Measurements from ENCODE around the gene PARD3B. TPM values are rescaled to one million over a fixed set of nuclear protein-coding genes. Genes with fewer than 3 reads are reported as not detected.

The PARD3B gene
- polyA plus RNA-seq, 3 donors, result not detected

GRCh38 chr2:205034034-205034433, 488.8 kb downstream of the PARD3B start:
- Histone ChIP-seq H4K20me1 (ENCODE audit: insufficient read depth, low read length) (no peaks in the 10 kb centered on the region), H3K27me3 (ENCODE audit: control insufficient read depth in 2 of 2, insufficient read depth in 2 of 2, low read length in 2 of 2) (no peaks in the 10 kb centered on the region), H3K36me3 (replicated peaks in 1 of 2; ENCODE audit: control insufficient read depth in 1 of 2, insufficient read depth in 2 of 2, low read length in 2 of 2) (no peaks in the 10 kb centered on the region), H3K9me3 (replicated peaks in 1 of 2; ENCODE audit: control insufficient read depth in 1 of 2, insufficient read depth in 1 of 2, low read length in 2 of 2) (no peaks in the 10 kb centered on the region), H3K79me2 (ENCODE audit: insufficient read depth, low read length) (no peaks in the 10 kb centered on the region), H3K27ac (ENCODE audit: low read depth in 1 of 2, low read length in 2 of 2) (no peak overlapping the region), H3K4me1 (ENCODE audit: control insufficient read depth in 1 of 2, insufficient read depth in 2 of 2, low read length in 2 of 2) (no peaks in the 10 kb centered on the region), H3K9ac (ENCODE audit: insufficient read depth, low read length, poor library complexity, severe bottlenecking) (no peak overlapping the region), H3K4me3 (replicated peaks in 1 of 3; ENCODE audit: low read depth in 2 of 3, low read length in 3 of 3) (no peak overlapping the region), H3K4me2 (replicated peaks; ENCODE audit: extremely low read depth, low read length, poor library complexity, severe bottlenecking) (no peak overlapping the region), H2AFZ (ENCODE audit: insufficient read depth, low read depth, low read length, poor library complexity, severe bottlenecking) (no peak overlapping the region)
- no peaks in the 10 kb centered on the region for H3K4me1 Mint-ChIP-seq
- no peak overlapping the region for H3K4me3 Mint-ChIP-seq
- no CpG with 5 or more reads among the region's 4 CpGs for WGBS (ENCODE audit: insufficient coverage)
- no peak for TF ChIP-seq CTCF (IDR thresholded peaks at IDR 0.05)
- H3K27me3 Mint-ChIP-seq (ENCODE audit: low read depth in 3 of 3), result no peaks in the 10 kb centered on the region
- intact Hi-C loops (cut with micrococcal nuclease), result no loop called here
- peaks cover 0 to 3% (median 2%) of the 10 kb centered on the region in 7 donors for H3K9me3 Mint-ChIP-seq
- H3K27ac Mint-ChIP-seq, result no peak overlapping the region
- H3K36me3 Mint-ChIP-seq, result no peaks in the 10 kb centered on the region
- no peak for DNase-seq

DNA sequence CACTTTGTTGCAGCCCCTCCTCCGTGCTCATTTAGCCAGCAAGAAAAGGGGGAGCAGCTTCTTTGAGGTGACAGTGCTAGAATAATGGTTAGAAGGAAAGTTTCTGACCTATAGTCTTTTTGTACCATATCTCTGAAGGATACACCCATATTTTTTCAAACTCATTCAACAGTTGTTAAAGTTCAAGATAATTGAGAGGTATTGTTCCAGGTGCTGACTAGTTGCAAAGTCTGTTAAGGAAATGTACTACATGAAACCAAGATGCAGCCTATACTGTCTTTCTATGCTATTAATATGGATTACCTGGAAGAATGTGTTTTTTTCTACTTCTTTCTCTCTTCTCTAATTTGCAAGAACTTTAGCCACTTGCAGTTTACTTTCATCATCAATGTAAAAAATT, 495.0 kb downstream of the PARD3B start:
- Histone ChIP-seq H3K27me3 (ENCODE audit: control insufficient read depth in 2 of 2, insufficient read depth in 2 of 2, low read length in 2 of 2) (no peaks in the 10 kb centered on the region), H3K79me2 (ENCODE audit: insufficient read depth, low read length) (no peaks in the 10 kb centered on the region), H3K36me3 (replicated peaks in 1 of 2; ENCODE audit: control insufficient read depth in 1 of 2, insufficient read depth in 2 of 2, low read length in 2 of 2) (no peaks in the 10 kb centered on the region), H3K4me2 (replicated peaks; ENCODE audit: extremely low read depth, low read length, poor library complexity, severe bottlenecking) (no peak overlapping the region), H3K9ac (ENCODE audit: insufficient read depth, low read length, poor library complexity, severe bottlenecking) (no peak overlapping the region), H3K9me3 (replicated peaks in 1 of 2; ENCODE audit: control insufficient read depth in 1 of 2, insufficient read depth in 1 of 2, low read length in 2 of 2) (no peaks in the 10 kb centered on the region), H4K20me1 (ENCODE audit: insufficient read depth, low read length) (no peaks in the 10 kb centered on the region), H3K27ac (ENCODE audit: low read depth in 1 of 2, low read length in 2 of 2) (no peak overlapping the region), H2AFZ (ENCODE audit: insufficient read depth, low read depth, low read length, poor library complexity, severe bottlenecking) (no peak overlapping the region), H3K4me1 (ENCODE audit: control insufficient read depth in 1 of 2, insufficient read depth in 2 of 2, low read length in 2 of 2) (no peaks in the 10 kb centered on the region), H3K4me3 (replicated peaks in 1 of 3; ENCODE audit: low read depth in 2 of 3, low read length in 3 of 3) (no peak overlapping the region)
- no peak for TF ChIP-seq CTCF (IDR thresholded peaks at IDR 0.05)
- no peak for DNase-seq
- Mint-ChIP-seq H3K36me3 (no peaks in the 10 kb centered on the region), H3K4me3 (no peak overlapping the region), H3K9me3 (peaks cover 0 to 6% (median 2%) of the 10 kb centered on the region in 7 donors), H3K4me1 (no peaks in the 10 kb centered on the region), H3K27ac (peak overlapping the region in 1 of 7 donors; percentile 22), H3K27me3 (ENCODE audit: low read depth in 3 of 3) (peaks cover 0 to 1% (median 0%) of the 10 kb centered on the region in 3 donors)
- intact Hi-C loops (cut with micrococcal nuclease), result no loop called here
- no CpG with 5 or more reads among the region's 1 CpG for WGBS (ENCODE audit: insufficient coverage)

Measured in CD14-positive monocyte (primary cell).